ENCODE measurements around the gene TPP2. TPM values are rescaled to one million over a fixed set of nuclear protein-coding genes. Genes with fewer than 3 reads are reported as not detected.

The TPP2 gene
- total and polyA plus RNA-seq, 9 of the 15 experiments (the other 6 are each of a cell fraction or from before 2014, with no cell fraction given) = 18.8 to 87.7 (median 55.9) TPM

DNA sequence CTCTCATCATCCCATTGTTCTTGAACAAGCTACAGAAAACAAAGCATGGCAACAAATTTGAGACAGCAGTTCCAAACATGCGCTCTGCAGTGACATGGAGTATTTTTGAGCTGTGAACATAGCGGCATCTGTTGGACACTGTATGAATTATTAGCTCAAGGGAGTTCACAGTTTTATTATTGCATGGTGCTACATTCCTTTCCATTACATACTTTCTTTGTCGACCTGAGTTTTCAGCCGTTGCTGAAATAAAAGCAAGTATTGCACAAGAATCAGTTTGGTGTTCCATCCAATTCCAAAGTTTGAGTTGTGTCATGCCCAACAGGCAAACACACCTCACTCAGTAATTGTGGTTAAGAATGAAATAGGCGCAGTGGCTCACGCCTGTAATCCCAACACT lies 128.1 kb downstream of the TPP2 start:
- no peaks in the 10 kb centered on the region for H3K9me1 ChIP-seq (ENCODE audit: control insufficient read depth, insufficient read depth, low read length)
- no peaks in the 10 kb centered on the region for H3K36me3 ChIP-seq (ENCODE audit: control insufficient read depth, insufficient read depth, low read length)
- 27% methylated on average over 6 of the region's 6 CpGs for WGBS (ENCODE audit: insufficient coverage, low coverage, missing lambda C conversion rate)
- H3K4me3 ChIP-seq = no peak overlapping the region
- POLR2A ChIA-PET = no interaction called here
- H4K20me1 ChIP-seq (replicated peaks; ENCODE audit: control insufficient read depth, insufficient read depth, low read length) = no peaks in the 10 kb centered on the region
- intact Hi-C loops (cut with micrococcal nuclease) (loop anchor here (1.0 to 5.0 kb wide), 4 partner anchors 122 to 1578 kb away; partner anchors contain the start of gene ERCC5), in situ Hi-C loops (cut with MboI) (no loop called here)
- DNase-seq (ENCODE audit: extremely low read depth in 1 of 4, low spot score in 3 of 4) (peak in 2 of 4 experiments; percentile 27 to 34), ATAC-seq (peak; percentile 94), FAIRE-seq (peak; percentile 75)
- no peaks in the 10 kb centered on the region for H3K9me3 ChIP-seq (replicated peaks; ENCODE audit: control insufficient read depth, insufficient read depth, low read depth, low read length)
- H3K27ac ChIP-seq (ENCODE audit: extremely low read depth, low read depth, low read length) = no peak overlapping the region
- CTCF ChIA-PET (ENCODE audit: low intra/inter-chr PET ratio) = interaction anchor here (2.8 kb wide), 1 partner anchor 144 kb away, joined by 10 read pairs; no protein-coding TSS in a partner anchor
- H3K4me1 ChIP-seq (replicated peaks in 1 of 2; ENCODE audit: control insufficient read depth in 2 of 2, insufficient read depth in 2 of 2, low read length in 2 of 2) = no peaks in the 10 kb centered on the region
- no peaks in the 10 kb centered on the region for H3K79me2 ChIP-seq (ENCODE audit: control insufficient read depth, insufficient read depth, low read length)
- no peaks in the 10 kb centered on the region for H3K27me3 ChIP-seq (ENCODE audit: control insufficient read depth in 2 of 2, insufficient read depth in 2 of 2, low read length in 2 of 2)
- no peak overlapping the region for H3K4me2 ChIP-seq (ENCODE audit: insufficient read depth, low read length)
- peak overlapping the region; percentile 77; the same call in 1 of the 2 replicates for H2AFZ ChIP-seq (ENCODE audit: low read depth, low read length)
- no peak overlapping the region for H3K9ac ChIP-seq (ENCODE audit: insufficient read depth in 1 of 2, low read depth in 2 of 2, low read length in 2 of 2)
- no TSS peak for BruUV-seq (replicated peaks)
- peak; percentile 64 to 77 for TF ChIP-seq RAD21 (CRISPR knock-in tag; conservative IDR thresholded peaks at IDR 0.05 in 1 of 2, IDR thresholded peaks at IDR 0.05 in 1 of 2)
- no peak for TF ChIP-seq BRD4 (IDR thresholded peaks at IDR 0.05)
- TF ChIP-seq MAFF (IDR thresholded peaks at IDR 0.05; ENCODE audit: low read length) = no peak
- no peak for TF ChIP-seq GABPA (tag; conservative IDR thresholded peaks at IDR 0.05; ENCODE audit: low read depth)
- TF ChIP-seq, protein P1, sequence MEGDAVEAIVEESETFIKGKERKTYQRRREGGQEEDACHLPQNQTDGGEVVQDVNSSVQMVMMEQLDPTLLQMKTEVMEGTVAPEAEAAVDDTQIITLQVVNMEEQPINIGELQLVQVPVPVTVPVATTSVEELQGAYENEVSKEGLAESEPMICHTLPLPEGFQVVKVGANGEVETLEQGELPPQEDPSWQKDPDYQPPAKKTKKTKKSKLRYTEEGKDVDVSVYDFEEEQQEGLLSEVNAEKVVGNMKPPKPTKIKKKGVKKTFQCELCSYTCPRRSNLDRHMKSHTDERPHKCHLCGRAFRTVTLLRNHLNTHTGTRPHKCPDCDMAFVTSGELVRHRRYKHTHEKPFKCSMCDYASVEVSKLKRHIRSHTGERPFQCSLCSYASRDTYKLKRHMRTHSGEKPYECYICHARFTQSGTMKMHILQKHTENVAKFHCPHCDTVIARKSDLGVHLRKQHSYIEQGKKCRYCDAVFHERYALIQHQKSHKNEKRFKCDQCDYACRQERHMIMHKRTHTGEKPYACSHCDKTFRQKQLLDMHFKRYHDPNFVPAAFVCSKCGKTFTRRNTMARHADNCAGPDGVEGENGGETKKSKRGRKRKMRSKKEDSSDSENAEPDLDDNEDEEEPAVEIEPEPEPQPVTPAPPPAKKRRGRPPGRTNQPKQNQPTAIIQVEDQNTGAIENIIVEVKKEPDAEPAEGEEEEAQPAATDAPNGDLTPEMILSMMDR (IDR thresholded peaks at IDR 0.05 in 2 of 3, conservative IDR thresholded peaks at IDR 0.05 in 1 of 3; ENCODE audit: insufficient read depth in 2 of 3, low read depth in 1 of 3, low read length in 3 of 3) = peak; percentile 37 to 65 (median 52); a peak in 5 of 6 replicates
- peak; percentile 76 for TF ChIP-seq CEBPB (tag; IDR thresholded peaks at IDR 0.05)
- TF ChIP-seq HCFC1 (IDR thresholded peaks at IDR 0.05; ENCODE audit: low read depth, low read length) = no peak
- peak; percentile 37; the same call in 1 of the 2 replicates for TF ChIP-seq SMC3 (conservative IDR thresholded peaks at IDR 0.05; ENCODE audit: insufficient read depth, low read depth, low read length)
- no peak for TF ChIP-seq C11orf30 (IDR thresholded peaks at IDR 0.05; ENCODE audit: low read depth)
- no peak for TF ChIP-seq HLTF (IDR thresholded peaks at IDR 0.05)
- no peak for TF ChIP-seq CEBPG (CRISPR knock-in tag; IDR thresholded peaks at IDR 0.05)
- TF ChIP-seq CEBPG (tag; conservative IDR thresholded peaks at IDR 0.05 in 1 of 2, IDR thresholded peaks at IDR 0.05 in 1 of 2) = peak in 1 of 2 experiments; percentile 35; a peak in 2 of 4 replicates
- TF ChIP-seq MAFG (tag; conservative IDR thresholded peaks at IDR 0.05) = 0 out of 2 replicates have a peak, but pooled peaks have one; percentile 23
- TF ChIP-seq, protein P2, sequence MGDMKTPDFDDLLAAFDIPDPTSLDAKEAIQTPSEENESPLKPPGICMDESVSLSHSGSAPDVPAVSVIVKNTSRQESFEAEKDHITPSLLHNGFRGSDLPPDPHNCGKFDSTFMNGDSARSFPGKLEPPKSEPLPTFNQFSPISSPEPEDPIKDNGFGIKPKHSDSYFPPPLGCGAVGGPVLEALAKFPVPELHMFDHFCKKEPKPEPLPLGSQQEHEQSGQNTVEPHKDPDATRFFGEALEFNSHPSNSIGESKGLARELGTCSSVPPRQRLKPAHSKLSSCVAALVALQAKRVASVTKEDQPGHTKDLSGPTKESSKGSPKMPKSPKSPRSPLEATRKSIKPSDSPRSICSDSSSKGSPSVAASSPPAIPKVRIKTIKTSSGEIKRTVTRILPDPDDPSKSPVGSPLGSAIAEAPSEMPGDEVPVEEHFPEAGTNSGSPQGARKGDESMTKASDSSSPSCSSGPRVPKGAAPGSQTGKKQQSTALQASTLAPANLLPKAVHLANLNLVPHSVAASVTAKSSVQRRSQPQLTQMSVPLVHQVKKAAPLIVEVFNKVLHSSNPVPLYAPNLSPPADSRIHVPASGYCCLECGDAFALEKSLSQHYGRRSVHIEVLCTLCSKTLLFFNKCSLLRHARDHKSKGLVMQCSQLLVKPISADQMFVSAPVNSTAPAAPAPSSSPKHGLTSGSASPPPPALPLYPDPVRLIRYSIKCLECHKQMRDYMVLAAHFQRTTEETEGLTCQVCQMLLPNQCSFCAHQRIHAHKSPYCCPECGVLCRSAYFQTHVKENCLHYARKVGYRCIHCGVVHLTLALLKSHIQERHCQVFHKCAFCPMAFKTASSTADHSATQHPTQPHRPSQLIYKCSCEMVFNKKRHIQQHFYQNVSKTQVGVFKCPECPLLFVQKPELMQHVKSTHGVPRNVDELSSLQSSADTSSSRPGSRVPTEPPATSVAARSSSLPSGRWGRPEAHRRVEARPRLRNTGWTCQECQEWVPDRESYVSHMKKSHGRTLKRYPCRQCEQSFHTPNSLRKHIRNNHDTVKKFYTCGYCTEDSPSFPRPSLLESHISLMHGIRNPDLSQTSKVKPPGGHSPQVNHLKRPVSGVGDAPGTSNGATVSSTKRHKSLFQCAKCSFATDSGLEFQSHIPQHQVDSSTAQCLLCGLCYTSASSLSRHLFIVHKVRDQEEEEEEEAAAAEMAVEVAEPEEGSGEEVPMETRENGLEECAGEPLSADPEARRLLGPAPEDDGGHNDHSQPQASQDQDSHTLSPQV (IDR thresholded peaks at IDR 0.05) = no peak
- TF ChIP-seq, protein P3, sequence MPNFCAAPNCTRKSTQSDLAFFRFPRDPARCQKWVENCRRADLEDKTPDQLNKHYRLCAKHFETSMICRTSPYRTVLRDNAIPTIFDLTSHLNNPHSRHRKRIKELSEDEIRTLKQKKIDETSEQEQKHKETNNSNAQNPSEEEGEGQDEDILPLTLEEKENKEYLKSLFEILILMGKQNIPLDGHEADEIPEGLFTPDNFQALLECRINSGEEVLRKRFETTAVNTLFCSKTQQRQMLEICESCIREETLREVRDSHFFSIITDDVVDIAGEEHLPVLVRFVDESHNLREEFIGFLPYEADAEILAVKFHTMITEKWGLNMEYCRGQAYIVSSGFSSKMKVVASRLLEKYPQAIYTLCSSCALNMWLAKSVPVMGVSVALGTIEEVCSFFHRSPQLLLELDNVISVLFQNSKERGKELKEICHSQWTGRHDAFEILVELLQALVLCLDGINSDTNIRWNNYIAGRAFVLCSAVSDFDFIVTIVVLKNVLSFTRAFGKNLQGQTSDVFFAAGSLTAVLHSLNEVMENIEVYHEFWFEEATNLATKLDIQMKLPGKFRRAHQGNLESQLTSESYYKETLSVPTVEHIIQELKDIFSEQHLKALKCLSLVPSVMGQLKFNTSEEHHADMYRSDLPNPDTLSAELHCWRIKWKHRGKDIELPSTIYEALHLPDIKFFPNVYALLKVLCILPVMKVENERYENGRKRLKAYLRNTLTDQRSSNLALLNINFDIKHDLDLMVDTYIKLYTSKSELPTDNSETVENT (CRISPR knock-in tag; IDR thresholded peaks at IDR 0.05) = no peak

Data from K562 (cell line).